CD4-positive, alpha-beta T cell treated with Interleukin-15 for 1 hour (primary cell): Measurements from ENCODE around the gene COL11A2.

Experiments
- DNase-seq: peaks from one replicate; pipeline ENCODE4 v3.0.0-alpha.2; 2020

The COL11A2 gene

GRCh38 chr6:33206027-33206863 is 14.0 kb upstream of the COL11A2 start:
- DNase-seq, result no peak

DNA sequence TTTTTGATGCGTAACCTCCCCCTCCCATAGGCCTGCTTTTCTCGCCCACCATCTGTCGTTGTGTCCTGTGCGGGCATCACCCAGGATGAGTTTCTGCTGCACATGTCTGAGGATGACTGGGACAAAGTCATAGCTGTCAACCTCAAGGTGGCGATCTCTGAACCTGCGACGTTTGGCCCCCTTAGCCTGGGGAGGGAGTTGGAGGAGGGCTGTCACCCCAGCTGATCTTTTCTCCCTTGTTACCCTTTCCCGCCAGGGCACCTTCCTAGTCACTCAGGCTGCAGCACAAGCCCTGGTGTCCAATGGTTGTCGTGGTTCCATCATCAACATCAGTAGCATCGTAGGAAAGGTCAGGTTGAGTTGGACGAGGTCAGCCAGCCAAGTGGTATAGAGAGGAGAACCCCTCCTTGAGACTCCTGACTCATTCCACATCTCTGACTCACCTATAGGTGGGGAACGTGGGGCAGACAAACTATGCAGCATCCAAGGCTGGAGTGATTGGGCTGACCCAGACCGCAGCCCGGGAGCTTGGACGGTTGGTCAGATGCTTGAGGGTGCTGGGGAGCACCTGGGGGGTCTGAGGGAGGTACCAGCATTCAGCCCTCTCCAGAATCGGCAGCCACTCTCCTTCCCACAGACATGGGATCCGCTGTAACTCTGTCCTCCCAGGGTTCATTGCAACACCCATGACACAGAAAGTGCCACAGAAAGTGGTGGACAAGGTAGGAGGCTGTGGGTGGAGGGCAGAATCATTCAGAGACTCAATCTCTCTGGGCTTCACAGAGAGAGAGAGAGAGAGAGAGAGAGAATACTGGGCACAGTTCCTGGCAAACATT is 13.1 kb upstream of the COL11A2 start:
- DNase-seq, result no peak

DNA sequence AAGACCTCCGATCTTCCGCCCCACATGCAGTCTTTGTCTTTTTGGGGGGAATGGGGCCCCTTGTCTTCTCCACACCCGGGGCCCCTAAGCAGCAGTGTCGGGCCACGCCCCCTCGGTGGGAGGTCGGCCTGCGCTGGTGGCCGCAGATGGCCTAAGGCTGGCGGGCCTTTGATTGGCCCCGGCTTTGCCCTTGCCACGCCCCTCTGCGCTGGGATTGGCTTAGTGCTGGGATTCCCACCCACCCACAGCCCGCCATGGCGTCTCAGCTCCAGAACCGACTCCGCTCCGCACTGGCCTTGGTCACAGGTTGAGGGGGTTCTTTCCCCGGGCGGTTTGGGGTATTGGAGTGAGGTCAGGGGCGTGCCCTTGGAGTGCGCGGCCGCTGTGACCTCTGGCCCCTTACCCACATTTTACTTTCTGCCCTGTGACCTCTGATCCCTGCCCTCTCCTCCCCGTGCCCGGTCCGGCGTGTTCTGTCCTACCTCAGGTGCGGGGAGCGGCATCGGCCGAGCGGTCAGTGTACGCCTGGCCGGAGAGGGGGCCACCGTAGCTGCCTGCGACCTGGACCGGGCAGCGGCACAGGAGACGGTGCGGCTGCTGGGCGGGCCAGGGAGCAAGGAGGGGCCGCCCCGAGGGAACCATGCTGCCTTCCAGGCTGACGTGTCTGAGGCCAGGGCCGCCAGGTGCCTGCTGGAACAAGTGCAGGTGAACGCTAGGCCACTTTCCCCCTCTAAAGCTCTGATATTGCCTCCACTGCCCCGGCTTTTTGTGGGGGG is 12.3 kb upstream of the COL11A2 start, which contains the start of gene HSD17B8:
Gene HSD17B8 (plus strand): TSS at position 241 of the 776 bp plus-strand sequence. CDS start 14 bp downstream, at position 255.
- peak; percentile 93 for DNase-seq

GRCh38 chr6:33204165-33204414 is 11.8 kb upstream of the COL11A2 start:
- no peak for DNase-seq

GRCh38 chr6:33203443-33204164 is 11.3 kb upstream of the COL11A2 start:
- no peak for DNase-seq

DNA sequence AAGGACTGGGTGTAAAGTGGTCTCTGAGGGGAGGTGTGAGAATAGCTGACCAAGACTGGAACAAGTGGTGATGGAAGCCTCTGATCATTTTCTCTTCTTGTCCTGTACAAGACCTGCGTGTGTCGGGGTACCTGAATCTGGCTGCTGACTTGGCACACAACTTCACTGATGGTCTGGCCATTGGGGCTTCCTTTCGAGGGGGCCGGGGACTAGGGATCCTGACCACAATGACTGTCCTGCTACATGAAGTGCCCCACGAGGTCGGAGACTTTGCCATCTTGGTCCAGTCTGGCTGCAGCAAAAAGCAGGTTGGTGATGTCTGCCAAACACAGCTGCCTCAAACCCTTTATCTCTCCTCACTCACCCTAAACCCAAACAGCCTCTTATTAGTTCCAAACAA is 10.5 kb upstream of the COL11A2 start:
- DNase-seq, result no peak

DNA sequence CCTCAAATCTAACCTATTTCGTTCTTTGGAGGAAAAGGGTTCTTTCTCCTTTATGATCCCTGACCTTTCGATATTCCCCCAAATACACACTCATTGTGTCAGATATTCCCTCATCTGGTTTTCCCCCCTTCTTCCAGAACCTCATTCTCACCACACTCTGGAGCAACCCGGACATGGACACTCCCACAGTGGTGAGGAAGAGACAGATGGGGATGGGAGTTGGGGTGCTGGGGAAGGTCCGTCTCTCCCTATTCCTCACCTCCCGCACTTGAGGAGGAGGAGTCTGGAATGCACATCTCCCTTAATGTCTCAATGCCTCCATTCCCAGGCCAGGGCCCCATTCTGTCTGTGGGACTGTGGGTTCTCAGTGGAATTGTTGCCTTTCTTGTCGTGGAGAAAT is 9.7 kb upstream of the COL11A2 start:
- DNase-seq, result no peak

DNA sequence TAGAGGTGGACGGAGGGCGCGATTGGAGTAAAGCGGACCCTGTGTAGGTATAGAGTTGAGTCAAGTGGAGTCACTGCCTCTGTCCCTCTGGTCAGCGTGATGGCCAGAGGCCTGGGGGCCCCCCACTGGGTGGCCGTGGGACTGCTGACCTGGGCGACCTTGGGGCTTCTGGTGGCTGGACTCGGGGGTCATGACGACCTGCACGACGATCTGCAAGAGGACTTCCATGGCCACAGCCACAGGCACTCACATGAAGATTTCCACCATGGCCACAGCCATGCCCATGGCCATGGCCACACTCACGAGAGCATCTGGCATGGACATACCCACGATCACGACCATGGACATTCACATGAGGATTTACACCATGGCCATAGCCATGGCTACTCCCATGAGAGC is 8.9 kb upstream of the COL11A2 start:
- no peak for DNase-seq

- peak; percentile 99 for DNase-seq
These were observed 8.2 kb upstream of the COL11A2 start, which contains the start of the genes RXRB and SLC39A7 for GRCh38 chr6:33200219-33201146. Gene RXRB, minus strand, starts transcription at chr6:33200665. Its CDS starts 189 bp downstream, at chr6:33200476. Gene SLC39A7, plus strand, starts transcription at chr6:33200867. Its CDS starts 379 bp downstream, at chr6:33201246.

DNA sequence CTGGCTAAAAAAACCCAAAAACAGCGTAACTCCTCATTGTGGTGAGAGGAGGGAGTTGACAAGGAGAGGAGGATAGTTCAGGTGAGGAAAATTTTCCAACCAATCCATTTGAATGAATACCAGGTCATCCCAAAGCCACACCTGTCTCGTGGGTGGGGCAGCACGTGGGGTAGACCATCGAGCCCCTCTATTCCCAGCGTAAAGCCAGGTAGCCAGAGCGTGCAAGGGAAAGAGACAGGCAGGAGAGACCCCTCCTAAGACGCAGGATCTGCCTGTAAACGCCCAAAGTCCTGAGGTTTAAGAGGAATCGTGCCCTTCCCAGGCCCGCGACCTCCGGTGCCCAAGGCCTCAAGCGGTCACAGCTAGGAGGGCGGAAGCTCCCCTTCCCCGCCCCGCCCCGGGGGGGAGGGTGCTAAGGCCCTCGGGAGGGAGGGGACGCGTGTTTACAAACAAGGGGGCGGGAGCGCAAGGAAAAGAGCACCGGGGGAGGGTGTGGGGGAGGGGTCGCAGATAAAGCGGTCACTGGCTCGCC is 7.5 kb upstream of the COL11A2 start:
- peak; percentile 69 for DNase-seq

DNA sequence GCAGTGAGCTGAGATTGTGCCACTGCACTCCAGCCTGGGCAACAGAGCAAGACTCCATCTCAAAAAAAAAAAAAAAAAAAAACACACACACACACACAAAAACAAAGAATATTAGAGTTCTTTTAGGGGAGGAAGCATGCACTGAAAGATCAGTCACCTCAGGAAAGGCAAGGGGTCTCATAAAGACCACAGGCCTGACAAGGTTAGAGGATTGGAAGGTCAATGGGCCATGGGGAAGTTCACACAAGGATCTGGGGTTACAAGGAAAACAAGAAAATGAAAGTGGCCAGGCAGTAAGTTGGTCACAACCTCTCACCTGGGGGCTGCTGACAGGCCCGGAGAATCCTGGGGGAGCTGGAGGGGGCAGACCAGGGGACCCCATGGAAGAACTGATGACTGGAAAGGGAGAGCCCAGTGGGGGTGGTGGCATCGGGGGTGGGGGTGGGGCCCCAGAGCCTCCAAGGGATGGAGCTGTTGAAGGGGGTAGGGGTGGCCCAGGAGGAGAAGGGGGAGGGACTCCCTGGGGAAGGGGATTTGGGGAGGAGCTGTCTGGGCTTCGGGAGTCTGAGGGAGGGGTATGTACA is 6.7 kb upstream of the COL11A2 start:
- DNase-seq, result no peak

DNA sequence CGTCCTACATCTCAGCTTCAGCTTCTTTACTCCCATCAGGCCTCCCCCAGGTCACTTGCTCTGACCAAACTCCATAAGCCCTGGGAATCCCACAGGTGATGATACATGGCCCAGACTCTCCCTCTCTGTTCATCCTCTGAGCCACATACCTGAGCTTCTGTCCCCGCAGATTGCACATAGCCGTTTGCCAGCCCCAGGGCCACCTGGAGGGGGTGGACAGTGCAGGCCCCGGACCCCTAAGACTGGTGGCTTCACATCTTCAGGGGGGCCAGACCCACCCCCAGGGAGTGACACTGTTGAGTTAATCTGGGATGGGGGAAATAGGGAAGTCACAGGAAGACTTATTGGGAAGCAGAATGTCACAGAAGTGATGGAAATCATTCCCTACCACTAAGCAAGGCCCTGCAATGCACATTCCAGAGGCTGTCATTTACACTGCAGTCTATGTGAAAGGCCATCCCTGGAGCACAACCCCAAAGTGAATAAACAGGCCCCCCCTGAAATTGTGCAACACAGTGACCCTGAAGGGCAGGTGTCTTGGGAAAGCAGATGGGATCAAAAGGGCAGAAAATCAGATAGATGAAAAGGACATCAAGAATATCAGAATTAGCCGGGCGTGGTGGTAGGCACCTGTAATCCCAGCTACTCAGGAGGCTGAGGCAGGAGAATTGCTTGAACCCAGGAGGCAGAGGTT is 6.0 kb upstream of the COL11A2 start:
- DNase-seq, result no peak

DNA sequence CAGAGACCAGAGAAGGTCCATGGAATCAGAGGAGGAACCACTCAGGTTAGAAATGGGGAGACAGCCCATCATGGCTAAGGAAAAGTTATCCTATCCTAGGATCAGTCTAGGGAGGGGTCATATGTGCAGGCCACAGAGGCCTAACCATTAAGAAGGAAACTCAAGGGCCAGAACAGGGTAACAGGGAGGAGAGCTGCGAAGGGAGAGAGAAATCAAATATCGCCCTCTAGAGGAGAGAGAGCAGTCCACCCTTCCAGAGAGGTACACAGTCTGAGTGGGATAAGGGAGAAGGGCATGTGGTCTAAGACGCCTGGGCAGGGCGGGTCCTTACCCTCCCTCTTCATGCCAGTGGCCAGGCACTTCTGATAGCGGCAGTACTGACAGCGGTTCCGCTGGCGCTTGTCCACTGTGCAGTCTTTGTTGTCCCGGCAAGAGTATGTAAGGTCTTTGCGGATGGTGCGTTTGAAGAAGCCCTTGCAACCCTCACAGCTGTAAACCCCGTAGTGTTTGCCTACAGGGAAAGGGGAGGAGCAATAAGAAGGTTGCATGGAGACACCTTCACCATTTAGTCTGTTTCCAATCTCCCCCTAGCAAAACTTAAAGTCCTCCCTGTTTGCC is 5.3 kb upstream of the COL11A2 start:
- peak; percentile 30 for DNase-seq

GRCh38 chr6:33195304-33196165 is 3.3 kb upstream of the COL11A2 start:
- no peak for DNase-seq

GRCh38 chr6:33194431-33194979 is 2.2 kb upstream of the COL11A2 start:
- no peak for DNase-seq

- no peak for DNase-seq
These were observed 1.4 kb upstream of the COL11A2 start for GRCh38 chr6:33193619-33194018.

GRCh38 chr6:33192671-33193602 is 670 bp upstream of the COL11A2 start:
- DNase-seq, result peak; percentile 38
